Spinal cord (tissue), 10 donors: ENCODE data around the gene PIEZO2. TPM values are rescaled to one million over a fixed set of nuclear protein-coding genes. Genes with fewer than 3 reads are reported as not detected.
A peak's percentile ranks its signal among the peaks of the same experiment; 100 is the strongest.

Experiments used
- DNase-seq, 6 donors: peaks; one replicate each; pipeline versions ENCODE4 v3.0.0 to v3.0.0-alpha.2; 2013 to 2015; ENCODE audit warnings: low spot score in 6 of 6, low read depth in 4 of 6
- H3K27ac ChIP-seq: one replicate; pipeline ENCODE4 v1.5.1; 2013; ENCODE audit warnings: low read depth, low read length, control low read depth
- H3K27me3 ChIP-seq: one replicate; pipeline ENCODE4 v1.6.1; 2013; ENCODE audit warnings: low read length; ENCODE audit not compliant: control insufficient read depth, insufficient read depth
- H3K36me3 ChIP-seq: one replicate; pipeline ENCODE4 v1.6.1; 2013; ENCODE audit warnings: low read length; ENCODE audit not compliant: control insufficient read depth, insufficient read depth
- H3K4me1 ChIP-seq: one replicate; pipeline ENCODE4 v1.6.1; 2013; ENCODE audit warnings: low read length; ENCODE audit not compliant: control insufficient read depth, insufficient read depth
- H3K4me3 ChIP-seq: one replicate; pipeline ENCODE4 v1.5.1; 2013; ENCODE audit warnings: low read depth, low read length, control low read depth
- H3K9me3 ChIP-seq: one replicate; pipeline ENCODE4 v1.6.1; 2013; ENCODE audit warnings: low read length; ENCODE audit not compliant: control insufficient read depth, insufficient read depth
- WGBS: methylation state at CpG from one replicate; pipeline ENCODE4 v1.1.5; 2013; ENCODE audit warnings: missing lambda C conversion rate; ENCODE audit not compliant: insufficient coverage; 5-methylcytosine and 5-hydroxymethylcytosine counted together
- polyA plus RNA-seq, 2 donors: library from polyadenylated mRNA; unstranded; fragments of 120-200 nt; gene quantifications; one replicate each; pipeline ENCODE4 v1.2.1, GENCODE V29; 2013; ENCODE audit not compliant: insufficient read length in 2 of 2
- total RNA-seq, 2 donors: library from RNA; depleted of rRNA in 1 of 2; stranded (reverse); fragments of 120-200 nt in 1 of 2; fragments of >200 nt in 1 of 2; gene quantifications; one replicate each; pipeline versions ENCODE4 v1.2.3 to v1.2.4, GENCODE V29; 2013 to 2014
- donor health status: healthy.

PIEZO2 gene
- total and polyA plus RNA-seq, 4 donors: 14.0 to 110 (median 22.4) TPM

DNA sequence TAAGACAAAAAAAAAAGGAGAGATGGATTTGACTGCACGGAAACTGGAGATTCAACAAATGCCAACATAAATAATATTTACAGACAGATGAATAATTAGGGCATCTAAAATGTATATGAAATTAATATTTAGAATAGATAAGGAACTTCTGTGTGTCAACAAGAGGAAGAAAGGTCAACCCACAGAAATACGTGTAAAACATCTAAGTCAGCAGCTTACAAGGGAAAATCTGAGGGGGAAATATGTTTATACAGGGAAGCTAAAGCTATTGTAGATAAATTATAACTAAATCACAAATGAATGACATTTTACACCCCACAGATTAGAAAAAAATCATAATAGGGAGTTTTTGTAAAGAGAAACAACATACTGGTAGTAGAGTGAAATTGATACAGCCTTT lies 159.9 kb downstream of the PIEZO2 start:
- no peaks in the 10 kb centered on the region for H3K27me3 ChIP-seq
- H3K9me3 ChIP-seq: no peaks in the 10 kb centered on the region
- H3K4me3 ChIP-seq: no peak overlapping the region
- DNase-seq: no peak
- H3K4me1 ChIP-seq: no peaks in the 10 kb centered on the region
- H3K36me3 ChIP-seq: no peaks in the 10 kb centered on the region
- WGBS: no CpG with 5 or more reads among the region's 2 CpGs
- no peak overlapping the region for H3K27ac ChIP-seq

DNA sequence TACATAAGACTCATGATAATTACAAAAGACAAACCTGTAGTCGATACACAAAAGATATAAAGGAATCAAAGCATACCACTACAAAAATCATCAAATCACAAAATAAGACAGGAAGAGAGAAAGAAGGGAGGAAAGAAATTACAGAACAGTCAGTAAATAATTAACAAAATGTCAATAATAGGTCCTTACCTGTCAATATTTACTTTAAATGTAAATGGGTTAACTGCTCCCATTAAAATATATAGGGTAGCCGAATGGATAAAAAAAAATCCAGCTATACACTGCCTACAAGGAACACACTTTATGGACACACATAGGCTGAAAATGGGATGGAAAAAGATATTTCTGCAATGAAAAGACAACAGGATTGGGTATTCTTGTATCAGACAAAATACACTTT lies 163.7 kb downstream of the PIEZO2 start:
- no CpG with 5 or more reads among the region's 2 CpGs for WGBS
- Histone ChIP-seq H3K27me3 (no peaks in the 10 kb centered on the region), H3K36me3 (no peaks in the 10 kb centered on the region), H3K9me3 (peaks cover 3% of the 10 kb centered on the region), H3K4me1 (no peaks in the 10 kb centered on the region), H3K27ac (no peak overlapping the region), H3K4me3 (no peak overlapping the region)
- DNase-seq: no peak

- no peaks in the 10 kb centered on the region for H3K27me3 ChIP-seq
- H3K4me1 ChIP-seq: no peaks in the 10 kb centered on the region
- DNase-seq: no peak
- peaks cover 3% of the 10 kb centered on the region for H3K9me3 ChIP-seq
- WGBS: 83% methylated on average over 1 of the region's 7 CpGs
- no peak overlapping the region for H3K4me3 ChIP-seq
- H3K27ac ChIP-seq: no peak overlapping the region
- H3K36me3 ChIP-seq: no peaks in the 10 kb centered on the region
Measured at GRCh38 chr18:10979411-10979810, 170.0 kb downstream of the PIEZO2 start.

DNA sequence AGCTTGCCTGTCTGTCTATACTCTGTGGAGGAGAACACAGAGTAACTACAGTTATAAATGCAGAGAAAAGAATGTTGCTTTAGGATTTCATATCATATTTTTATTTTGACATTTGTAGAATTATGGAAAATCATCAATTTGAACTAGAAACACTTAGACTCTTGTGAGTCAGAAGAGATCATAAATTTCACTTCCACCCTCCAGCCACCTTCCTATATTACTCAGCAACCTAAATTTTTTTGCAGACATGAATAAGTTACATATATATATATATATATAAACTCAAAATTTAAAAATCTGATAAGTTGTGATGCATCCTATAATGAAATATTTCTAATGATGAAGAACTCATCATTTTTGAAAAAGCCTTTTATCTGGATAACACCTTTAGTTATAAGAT lies 172.3 kb downstream of the PIEZO2 start:
- Histone ChIP-seq H3K9me3 (peaks cover 1% of the 10 kb centered on the region), H3K4me3 (no peak overlapping the region), H3K36me3 (no peaks in the 10 kb centered on the region), H3K27me3 (no peaks in the 10 kb centered on the region), H3K27ac (no peak overlapping the region), H3K4me1 (no peaks in the 10 kb centered on the region)
- DNase-seq: no peak

GRCh38 chr18:10973567-10974203 lies 175.7 kb downstream of the PIEZO2 start:
- Histone ChIP-seq H3K27me3 (no peaks in the 10 kb centered on the region), H3K4me1 (no peaks in the 10 kb centered on the region), H3K4me3 (no peak overlapping the region), H3K36me3 (no peaks in the 10 kb centered on the region), H3K9me3 (no peaks in the 10 kb centered on the region), H3K27ac (no peak overlapping the region)
- 89% methylated on average over 4 of the region's 10 CpGs for WGBS
- DNase-seq: no peak

DNA sequence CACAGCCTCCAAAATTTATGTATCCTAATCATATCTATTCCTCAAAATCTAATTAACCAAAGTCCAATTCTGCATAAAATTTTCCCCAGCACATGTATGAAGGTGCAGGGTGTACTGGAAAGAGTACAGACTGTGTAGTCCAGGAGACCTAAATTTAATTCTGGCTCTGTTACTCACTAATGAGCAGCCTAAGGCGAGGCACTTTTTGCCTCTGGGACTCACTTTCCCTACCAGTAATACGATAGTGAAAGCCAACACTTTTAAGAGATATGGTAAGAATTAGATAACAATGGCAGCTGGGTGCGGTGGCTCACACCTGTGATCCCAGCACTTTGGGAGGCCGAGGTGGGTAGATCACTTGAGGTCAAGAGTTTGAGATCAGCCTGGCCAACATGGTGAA lies 177.7 kb downstream of the PIEZO2 start:
- Histone ChIP-seq H3K27me3 (no peaks in the 10 kb centered on the region), H3K27ac (no peak overlapping the region), H3K36me3 (no peaks in the 10 kb centered on the region), H3K9me3 (no peaks in the 10 kb centered on the region), H3K4me1 (no peaks in the 10 kb centered on the region), H3K4me3 (no peak overlapping the region)
- DNase-seq: no peak
- no CpG with 5 or more reads among the region's 4 CpGs for WGBS

DNA sequence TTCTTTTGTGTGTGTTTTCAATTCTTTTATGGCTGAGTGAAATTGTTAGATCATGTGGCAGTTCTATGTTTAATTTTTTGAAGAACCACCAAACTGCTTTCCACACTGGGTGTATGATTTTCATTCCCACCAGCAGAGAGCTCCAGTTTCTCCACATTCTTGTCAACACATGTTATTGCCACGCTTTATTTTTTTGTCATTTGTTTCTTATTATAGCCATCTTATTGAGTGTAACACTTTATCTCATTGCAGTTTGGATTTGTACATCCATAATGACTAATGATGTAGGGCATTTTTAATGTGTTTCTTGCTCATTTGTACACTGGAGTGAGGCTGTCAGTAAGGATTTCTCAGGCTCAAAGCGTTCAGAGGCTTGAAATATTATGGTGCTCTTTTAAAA lies 184.2 kb downstream of the PIEZO2 start:
- H3K4me3 ChIP-seq: no peak overlapping the region
- no peaks in the 10 kb centered on the region for H3K9me3 ChIP-seq
- no peaks in the 10 kb centered on the region for H3K4me1 ChIP-seq
- no peaks in the 10 kb centered on the region for H3K27me3 ChIP-seq
- no peaks in the 10 kb centered on the region for H3K36me3 ChIP-seq
- no CpG with 5 or more reads among the region's 2 CpGs for WGBS
- H3K27ac ChIP-seq: no peak overlapping the region
- DNase-seq: no peak

DNA sequence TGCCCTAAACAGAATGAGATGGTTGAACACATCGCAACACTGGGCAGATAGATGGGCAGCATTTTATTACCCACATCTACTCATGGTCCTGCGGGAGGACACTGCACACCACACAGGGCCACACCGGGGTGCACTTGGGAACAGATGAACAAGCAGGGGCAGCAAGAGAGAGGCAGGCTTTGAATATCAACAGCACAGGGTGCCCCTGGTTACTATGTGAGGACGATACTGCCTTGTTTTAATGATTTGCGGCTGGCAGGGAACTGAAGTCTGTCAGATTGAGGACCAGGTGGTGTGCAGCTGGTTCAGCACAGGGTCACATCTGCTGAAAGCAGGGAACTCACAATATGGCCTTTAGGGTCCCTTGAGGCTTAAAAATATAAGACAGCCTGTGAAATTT lies 195.7 kb downstream of the PIEZO2 start:
- Histone ChIP-seq H3K27ac (no peak overlapping the region), H3K4me3 (no peak overlapping the region), H3K4me1 (peaks cover 2% of the 10 kb centered on the region), H3K27me3 (no peaks in the 10 kb centered on the region), H3K9me3 (no peaks in the 10 kb centered on the region), H3K36me3 (no peaks in the 10 kb centered on the region)
- DNase-seq: peak in 2 of 6 donors; percentile 56 to 65
- WGBS: 43% methylated on average over 4 of the region's 5 CpGs

DNA sequence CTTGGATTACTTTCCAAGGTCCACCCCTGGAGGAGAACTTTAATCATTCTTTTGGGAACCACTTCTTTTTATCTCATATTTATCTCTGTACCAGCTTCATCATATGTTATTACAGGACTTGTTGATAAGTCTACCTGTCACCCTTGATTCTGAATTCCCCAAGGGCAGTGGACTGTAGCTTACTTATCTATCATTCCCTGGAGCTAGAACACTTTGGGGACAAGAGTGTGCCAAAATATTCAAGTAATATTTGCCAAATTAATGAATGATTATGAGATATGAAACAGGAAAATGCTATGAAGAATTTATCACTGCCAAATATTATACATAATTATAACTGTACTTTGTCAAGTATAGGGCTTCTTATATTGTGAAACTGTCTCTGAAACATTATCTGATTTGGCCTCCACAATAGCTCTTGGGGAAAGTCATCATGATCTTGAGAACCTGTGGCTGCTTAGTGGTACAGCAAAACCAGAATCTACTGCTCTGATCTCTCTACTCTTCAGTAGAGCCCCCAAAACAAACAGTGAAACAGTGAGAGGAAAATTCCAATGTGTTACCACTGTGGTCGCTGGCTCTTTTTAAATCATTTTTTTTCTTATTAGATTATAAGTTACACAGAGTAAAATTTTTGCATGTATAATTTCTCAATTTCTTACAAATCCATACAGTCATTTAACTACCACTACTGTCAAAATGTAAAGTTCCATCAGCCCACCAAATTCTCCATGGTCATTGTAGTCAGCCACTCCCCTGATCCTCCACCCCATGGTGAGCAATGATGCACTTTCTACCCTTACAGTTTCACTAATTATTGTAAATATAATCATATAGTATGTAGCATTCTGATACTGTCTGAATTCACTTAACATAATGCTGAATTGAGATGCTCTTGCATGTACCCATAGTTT lies 197.5 kb downstream of the PIEZO2 start:
- no CpG with 5 or more reads among the region's 1 CpG for WGBS
- no peak overlapping the region for H3K27ac ChIP-seq
- no peaks in the 10 kb centered on the region for H3K27me3 ChIP-seq
- H3K9me3 ChIP-seq: peaks cover 1% of the 10 kb centered on the region
- H3K36me3 ChIP-seq: no peaks in the 10 kb centered on the region
- H3K4me3 ChIP-seq: no peak overlapping the region
- H3K4me1 ChIP-seq: peaks cover 2% of the 10 kb centered on the region
- DNase-seq: no peak
